NCI-H1694 (cell line): ENCODE results near the gene NTRK2.

ENCODE experiments used
- DNase-seq: peaks from one replicate; lab custom pipeline; 2025; lab: John Stamatoyannopoulos, UW

Gene NTRK2

DNA sequence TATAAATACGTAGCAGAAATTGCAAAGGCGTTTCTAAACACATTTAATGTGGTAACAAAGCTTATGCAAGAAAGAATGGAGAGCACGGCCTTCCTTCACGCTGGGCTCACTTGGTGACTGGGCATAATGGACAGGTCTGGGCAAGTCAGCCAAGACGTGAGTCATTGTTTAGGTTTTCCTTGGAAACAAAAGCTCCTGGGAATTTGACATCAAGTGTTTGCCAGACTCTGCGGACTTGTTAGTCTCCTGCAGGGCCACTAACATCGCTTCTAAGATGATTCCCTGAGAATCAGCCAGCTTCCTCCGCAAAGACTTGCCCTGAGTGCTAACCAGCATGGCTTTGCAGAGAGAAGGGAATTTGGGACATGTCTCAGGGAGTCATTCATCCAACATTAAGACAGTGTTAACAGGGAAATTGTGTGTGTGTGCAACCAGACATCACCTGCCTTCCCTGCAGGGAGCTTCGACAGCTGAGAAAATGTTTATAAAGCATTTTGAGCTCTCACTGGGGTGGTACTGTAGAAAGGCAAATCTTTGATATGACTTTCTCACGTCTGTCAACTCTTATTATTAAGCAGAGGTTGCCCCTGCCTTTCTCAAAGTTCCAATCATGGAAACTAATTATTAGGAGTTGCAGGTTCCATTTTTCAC, 182.5 kb downstream of the NTRK2 start:
- no peak for DNase-seq

- no peak for DNase-seq
These were observed 183.2 kb downstream of the NTRK2 start for GRCh38 chr9:84852617-84853301.

DNA sequence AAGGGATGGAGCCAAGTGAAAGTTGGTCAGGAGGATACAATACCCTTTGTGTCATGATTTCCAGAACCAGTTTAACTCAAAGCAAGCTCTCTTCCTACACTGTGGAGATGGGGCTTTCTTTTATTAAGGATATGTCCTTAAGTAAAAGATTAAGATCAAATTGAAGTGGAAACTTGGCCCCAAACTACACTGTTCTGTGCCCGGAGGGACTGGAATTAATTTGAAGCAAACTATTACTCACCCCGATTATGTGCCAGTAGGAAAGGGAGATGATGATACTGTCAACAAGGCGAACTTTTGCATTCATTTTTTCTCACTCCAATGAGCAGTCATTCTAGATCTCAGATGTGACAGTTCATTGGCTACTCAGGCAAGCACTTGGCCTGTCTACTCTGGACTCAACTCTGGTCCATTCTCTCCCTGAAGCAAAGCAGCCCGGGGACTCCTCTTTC, 186.7 kb downstream of the NTRK2 start:
- DNase-seq = no peak

- DNase-seq = no peak
These were observed 187.7 kb downstream of the NTRK2 start for GRCh38 chr9:84857211-84857610.

- no peak for DNase-seq
These were observed 188.8 kb downstream of the NTRK2 start for GRCh38 chr9:84858364-84858763.

DNA sequence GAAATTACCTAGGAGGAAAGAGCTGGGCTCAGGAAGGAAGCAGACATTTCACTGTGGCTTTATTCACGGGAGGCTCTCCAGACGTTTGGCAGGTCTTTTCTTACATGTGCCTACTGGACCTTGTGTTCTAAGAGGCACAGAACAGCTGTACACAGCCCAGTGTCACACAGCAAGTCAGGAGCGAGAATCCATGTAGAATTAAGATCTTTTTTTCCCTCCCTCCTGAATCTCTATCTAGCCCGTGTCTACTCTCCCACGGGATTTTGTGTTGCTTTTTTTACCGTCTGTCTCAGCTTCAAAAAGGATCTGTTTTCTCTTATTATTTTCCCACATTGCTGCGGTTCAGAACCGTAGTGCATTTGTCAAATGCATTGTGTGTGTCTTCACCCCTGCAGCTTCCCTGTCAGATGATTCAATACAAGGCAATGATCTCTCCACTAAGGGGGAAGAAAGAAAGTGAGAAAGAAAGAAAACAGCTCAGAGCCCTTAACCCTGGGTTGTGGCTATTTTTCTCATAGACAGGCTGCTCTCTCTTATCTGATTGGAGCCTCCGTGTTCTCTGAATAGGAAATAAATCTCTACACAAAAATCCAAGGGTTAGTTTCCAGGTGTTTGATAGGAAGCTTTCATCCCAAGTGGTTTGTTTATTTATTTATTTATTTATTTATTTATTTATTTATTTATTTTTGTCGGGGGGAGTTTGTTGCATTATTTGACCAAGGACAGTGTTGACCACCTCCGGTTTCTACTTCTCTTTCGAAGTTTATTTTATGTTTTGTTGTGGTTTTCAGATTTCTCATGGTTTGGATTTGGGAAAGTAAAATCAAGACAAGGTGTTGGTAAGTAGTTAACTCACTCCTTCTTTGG, 191.0 kb downstream of the NTRK2 start:
- no peak for DNase-seq

- DNase-seq = no peak
These were observed 191.9 kb downstream of the NTRK2 start for GRCh38 chr9:84861455-84861854.

DNA sequence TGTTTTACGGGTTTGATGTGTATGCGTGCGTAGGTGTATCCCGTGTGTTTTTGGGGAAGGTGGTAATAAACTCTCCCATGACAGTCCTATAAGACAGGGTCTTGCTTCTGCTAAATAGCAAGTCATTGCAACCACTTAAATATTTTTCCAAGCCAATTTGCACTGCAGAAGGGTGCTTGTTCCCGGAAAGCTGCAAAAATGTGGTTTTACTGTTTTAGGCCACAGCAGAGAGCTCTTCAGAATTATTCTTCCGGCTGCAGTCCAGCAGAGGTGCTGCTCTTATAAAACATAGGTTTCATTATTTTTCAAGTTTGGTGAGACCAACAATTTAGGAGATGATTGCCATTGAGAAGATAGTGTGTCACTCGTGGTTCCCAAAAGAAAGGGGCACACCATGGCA, 192.8 kb downstream of the NTRK2 start:
- no peak for DNase-seq

DNA sequence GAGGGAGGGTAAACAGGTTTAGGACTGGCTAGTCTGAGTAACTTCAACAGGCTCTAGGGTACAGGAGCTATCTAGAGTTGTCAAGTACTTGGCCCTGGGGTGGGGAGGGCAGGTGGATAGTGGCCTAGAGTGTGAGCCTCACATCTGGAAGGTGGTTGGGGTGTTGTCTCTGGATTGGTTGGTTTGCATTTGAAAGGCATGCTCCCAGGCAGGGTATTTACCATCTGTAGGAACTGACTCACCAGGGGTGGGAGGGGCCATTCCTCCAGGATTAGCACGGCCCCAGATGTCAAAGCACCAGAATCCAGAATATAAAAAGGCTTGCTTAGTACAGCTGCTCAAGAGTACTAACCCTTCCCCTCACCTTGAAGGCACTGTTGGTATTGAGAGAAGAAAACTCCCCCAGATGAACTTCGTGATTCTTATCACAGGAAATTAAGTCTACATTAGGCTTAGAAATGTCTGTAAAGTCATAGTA, 193.3 kb downstream of the NTRK2 start:
- DNase-seq = no peak

- no peak for DNase-seq
These were observed 193.8 kb downstream of the NTRK2 start for GRCh38 chr9:84863372-84863771.

- DNase-seq = no peak
These were observed 197.1 kb downstream of the NTRK2 start for GRCh38 chr9:84866396-84867175.

DNA sequence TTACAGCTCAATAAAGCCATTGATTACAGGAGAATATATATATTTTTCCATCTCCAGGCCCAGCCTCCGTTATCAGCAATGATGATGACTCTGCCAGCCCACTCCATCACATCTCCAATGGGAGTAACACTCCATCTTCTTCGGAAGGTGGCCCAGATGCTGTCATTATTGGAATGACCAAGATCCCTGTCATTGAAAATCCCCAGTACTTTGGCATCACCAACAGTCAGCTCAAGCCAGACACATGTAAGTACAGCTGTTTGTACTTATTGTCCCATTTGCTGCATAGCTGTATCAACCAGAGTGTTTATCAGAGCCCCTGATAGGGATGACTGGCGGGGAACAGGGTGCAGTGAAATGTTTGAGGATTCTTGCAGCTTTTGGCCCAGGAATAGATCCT, 197.7 kb downstream of the NTRK2 start:
- DNase-seq = no peak

DNA sequence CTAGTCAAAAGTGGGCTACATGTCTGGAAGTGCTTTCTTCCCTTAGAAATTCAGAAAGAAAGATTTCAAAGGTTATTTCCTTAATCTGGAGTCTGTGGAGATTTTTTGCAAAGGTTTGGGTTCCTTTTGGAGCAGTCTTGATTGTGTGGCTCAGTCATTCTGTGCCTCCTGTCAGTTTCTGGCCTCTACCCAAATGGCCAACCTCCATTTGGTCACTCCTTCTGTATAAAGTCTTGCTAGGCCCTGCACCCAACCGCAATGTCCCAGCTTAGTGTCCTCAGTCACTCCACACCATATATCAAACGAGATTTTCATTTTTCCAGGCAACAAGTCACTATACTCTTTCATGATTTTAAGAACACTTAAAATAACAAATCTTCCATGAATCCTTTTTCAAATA, 199.6 kb downstream of the NTRK2 start:
- DNase-seq = no peak

GRCh38 chr9:84871983-84872382, 202.5 kb downstream of the NTRK2 start:
- no peak for DNase-seq

- no peak for DNase-seq
These were observed 204.5 kb downstream of the NTRK2 start for GRCh38 chr9:84874022-84874421.

GRCh38 chr9:84874596-84874995, 205.1 kb downstream of the NTRK2 start:
- DNase-seq = no peak

DNA sequence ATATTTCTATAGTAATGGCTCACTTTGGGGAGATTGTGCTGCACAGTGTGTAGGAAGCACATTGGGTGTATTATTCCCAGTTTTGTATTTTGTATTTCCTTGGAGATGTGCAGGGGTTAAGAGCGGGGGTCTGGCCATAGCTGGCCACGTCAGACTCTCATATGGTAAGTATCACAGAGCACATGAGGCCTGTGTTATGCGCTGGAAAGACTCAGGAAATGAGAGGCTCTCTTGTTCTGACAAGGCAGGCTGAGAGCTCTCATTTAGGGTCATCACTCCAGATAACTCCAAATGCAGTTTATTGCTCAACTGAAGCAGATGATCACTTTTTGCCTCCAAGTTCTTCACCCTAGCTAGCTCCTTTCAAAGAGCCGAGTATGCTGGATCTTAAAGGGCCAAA, 205.7 kb downstream of the NTRK2 start:
- DNase-seq = no peak

GRCh38 chr9:84879631-84880030, 210.1 kb downstream of the NTRK2 start:
- no peak for DNase-seq

GRCh38 chr9:84880835-84881234, 211.3 kb downstream of the NTRK2 start:
- no peak for DNase-seq

- no peak for DNase-seq
These were observed 217.3 kb downstream of the NTRK2 start for GRCh38 chr9:84886866-84887265.

DNA sequence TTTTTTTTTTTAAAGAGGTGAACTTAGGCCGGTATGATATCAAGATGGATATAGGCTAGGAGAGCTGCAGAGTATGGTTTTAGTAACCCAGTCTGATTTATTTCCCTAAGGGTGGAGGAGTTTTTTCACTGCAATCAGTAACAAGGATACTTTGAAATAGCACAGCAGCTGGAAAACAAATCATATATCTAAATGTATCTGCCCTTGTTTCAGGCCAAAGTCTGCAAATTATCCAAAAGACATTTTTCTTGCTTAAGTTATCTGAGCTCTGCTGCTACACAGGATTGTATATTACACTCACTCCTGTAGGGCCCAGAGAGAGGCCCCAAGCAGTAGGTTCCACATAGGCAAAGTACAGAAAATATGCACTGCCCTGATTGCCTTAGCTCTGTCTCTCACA, 222.4 kb downstream of the NTRK2 start:
- no peak for DNase-seq
